K562 (cell line): ENCODE data around the gene GADD45GIP1. TPM values are rescaled to one million over a fixed set of nuclear protein-coding genes. Genes with fewer than 3 reads are reported as not detected.

Source experiments
- ARID1B ChIP-seq: fragments of 450-650 bp; IDR thresholded peaks from 2 replicates; pipeline ENCODE4 v1.6.1; 2016; ENCODE audit warnings: antibody characterized with exemption, mild to moderate bottlenecking, inconsistent platforms
- BCOR ChIP-seq: fragments of 450-650 bp; IDR thresholded peaks from 2 replicates; pipeline ENCODE4 v1.6.1; 2016
- HMBOX1 ChIP-seq: sonication (generic); IDR thresholded peaks from 2 replicates; pipeline ENCODE4 v1.6.1; 2016
- KDM4B ChIP-seq, 2 experiments: fragments of 450-650 bp in 1 of 2; sonication (generic) in 1 of 2; IDR thresholded peaks; 2 replicates each; pipeline ENCODE4 v1.6.1; 2016 to 2017; ENCODE audit warnings: borderline replicate concordance in 2 of 2, antibody characterized with exemption in 1 of 2, low read depth in 1 of 2, mild to moderate bottlenecking in 1 of 2
- PHF20 ChIP-seq: fragments of 450-650 bp; IDR thresholded peaks from 2 replicates; pipeline ENCODE4 v1.6.1; 2018; ENCODE audit not compliant: partially characterized antibody
- RBM17 ChIP-seq: fragments of 200-400 bp; formaldehyde crosslinking; IDR thresholded peaks from 2 replicates; pipeline ENCODE4 v1.6.1; 2017; ENCODE audit warnings: low read depth, mild to moderate bottlenecking, low read length, borderline replicate concordance
- SIN3B ChIP-seq: fragments of 450-650 bp; IDR thresholded peaks from 2 replicates; pipeline ENCODE4 v1.6.1; 2017; ENCODE audit warnings: low read depth, mild to moderate bottlenecking, moderate library complexity
- SNIP1 ChIP-seq: fragments of 450-650 bp; IDR thresholded peaks from 2 replicates; pipeline ENCODE4 v1.7.1; 2017; ENCODE audit warnings: low read depth, mild to moderate bottlenecking
- SPI1 ChIP-seq: IDR thresholded peaks from 2 replicates; pipeline ENCODE4 v1.6.1; 2011; ENCODE audit warnings: low read depth, low read length, control low read depth, borderline replicate concordance
- ZBTB43 ChIP-seq: sonication (generic); formaldehyde crosslinking; IDR thresholded peaks from 2 replicates; pipeline ENCODE4 v1.8.0; 2023; ENCODE audit warnings: mild to moderate bottlenecking, missing genetic modification reagents
- ZNF146 ChIP-seq: IDR thresholded peaks from one replicate; pipeline ENCODE4 v1.6.1; 2018; ENCODE audit warnings: missing compliant biosample characterization; ENCODE audit not compliant: unreplicated experiment
- ZNF316 ChIP-seq: fragments of 450-650 bp; IDR thresholded peaks from 2 replicates; pipeline ENCODE4 v1.6.1; 2016
- polyA plus RNA-seq, 8 experiments: library from polyadenylated mRNA; depleted of rRNA in 4 of 8; stranded (reverse) in 5 of 8; unstranded in 3 of 8; fragments of >200 nt; fragmentation: Nextera tagmentation in 2 of 8; fragmentation: Illumina TruSeq in 1 of 8; extraction: Ambion mirVana in 2 of 8; extraction: Trizol in 1 of 8; gene quantifications; 2 replicates each; pipeline versions ENCODE4 v1.2.1 to v1.2.3, GENCODE V29; 2011 to 2014; ENCODE audit warnings: inconsistent platforms in 1 of 8, missing spikeins in 1 of 8
- total RNA-seq, 7 experiments: library from RNA; depleted of rRNA in 6 of 7; stranded (reverse); fragments of >200 nt in 6 of 7; fragmentation: Illumina TruSeq in 2 of 7; extraction: Trizol in 2 of 7; gene quantifications; 2 replicates each; pipeline versions ENCODE4 v1.2.1 to v1.2.3, GENCODE V29; 2011 to 2021; ENCODE audit warnings: low replicate concordance in 1 of 7
- TF ChIP-seq, protein P1 (sequence below): conservative IDR thresholded peaks from 2 replicates; pipeline ENCODE4 v1.6.1; 2011; ENCODE audit warnings: low read depth, mild to moderate bottlenecking, low read length; ENCODE audit not compliant: control insufficient read depth
- TF ChIP-seq, protein P2 (sequence below), 2 experiments: IDR thresholded peaks in 1 of 2; conservative IDR thresholded peaks in 1 of 2; 2 replicates each; pipeline ENCODE4 v1.6.1; 2016; ENCODE audit warnings: low read depth in 2 of 2, mild to moderate bottlenecking in 1 of 2, missing compliant biosample characterization in 1 of 2, missing genetic modification characterization in 1 of 2, moderate library complexity in 1 of 2
- TF ChIP-seq, protein P3 (sequence below): fragments of 200-800 bp; sonication (Bioruptor generic); IDR thresholded peaks from 2 replicates; pipeline ENCODE4 v1.6.1; 2016; ENCODE audit warnings: missing genetic modification characterization, missing compliant biosample characterization

The GADD45GIP1 gene
- total and polyA plus RNA-seq, 9 of the 15 experiments (the other 6 are each of a cell fraction or from before 2014, with no cell fraction given) = 5.1 to 161 (median 29.2) TPM

DNA sequence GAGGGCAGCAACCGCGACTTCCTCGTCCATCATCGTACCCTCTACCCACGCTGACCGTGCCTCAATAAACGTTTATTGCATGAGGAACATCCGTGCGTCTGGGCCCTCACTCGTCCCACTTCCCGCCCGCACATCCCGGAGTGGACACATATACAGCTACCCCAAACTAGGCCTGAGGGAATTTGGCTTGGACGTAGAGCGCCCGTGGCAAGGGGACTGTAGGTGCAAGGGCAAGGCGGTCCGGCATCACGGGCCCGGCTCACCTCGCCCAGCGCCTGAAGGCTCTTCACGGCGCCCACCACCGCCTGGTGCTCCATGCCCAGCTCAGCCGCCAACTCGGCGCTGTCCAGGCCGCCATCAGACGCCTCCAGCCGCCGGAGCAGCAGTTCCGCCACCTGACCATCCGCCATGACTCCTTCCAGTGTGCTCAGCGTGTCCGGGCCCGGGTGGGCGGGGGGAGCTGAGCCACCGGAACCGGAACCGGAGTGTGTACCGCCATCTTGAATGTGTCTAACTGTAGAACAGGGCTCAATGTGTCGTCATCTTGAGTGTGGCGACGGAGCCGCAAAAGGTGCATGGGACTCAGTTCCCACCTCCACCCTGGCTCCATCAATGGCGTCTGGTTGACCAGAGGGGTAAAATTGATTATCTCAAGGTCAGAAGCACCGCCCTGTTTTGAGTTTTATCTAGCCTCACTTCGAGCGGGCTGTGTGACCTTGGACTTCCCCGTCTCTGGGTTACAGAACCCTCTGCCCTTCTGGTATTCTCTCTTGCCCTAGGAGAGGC, 23.5 kb downstream of the GADD45GIP1 start, which contains the start of gene FARSA (continued):
- no peak for TF ChIP-seq HMBOX1
- TF ChIP-seq, protein P1, sequence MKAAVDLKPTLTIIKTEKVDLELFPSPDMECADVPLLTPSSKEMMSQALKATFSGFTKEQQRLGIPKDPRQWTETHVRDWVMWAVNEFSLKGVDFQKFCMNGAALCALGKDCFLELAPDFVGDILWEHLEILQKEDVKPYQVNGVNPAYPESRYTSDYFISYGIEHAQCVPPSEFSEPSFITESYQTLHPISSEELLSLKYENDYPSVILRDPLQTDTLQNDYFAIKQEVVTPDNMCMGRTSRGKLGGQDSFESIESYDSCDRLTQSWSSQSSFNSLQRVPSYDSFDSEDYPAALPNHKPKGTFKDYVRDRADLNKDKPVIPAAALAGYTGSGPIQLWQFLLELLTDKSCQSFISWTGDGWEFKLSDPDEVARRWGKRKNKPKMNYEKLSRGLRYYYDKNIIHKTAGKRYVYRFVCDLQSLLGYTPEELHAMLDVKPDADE = peak; percentile 81; the same call in 1 of the 2 replicates
- TF ChIP-seq RBM17 = no peak
- TF ChIP-seq, protein P2, sequence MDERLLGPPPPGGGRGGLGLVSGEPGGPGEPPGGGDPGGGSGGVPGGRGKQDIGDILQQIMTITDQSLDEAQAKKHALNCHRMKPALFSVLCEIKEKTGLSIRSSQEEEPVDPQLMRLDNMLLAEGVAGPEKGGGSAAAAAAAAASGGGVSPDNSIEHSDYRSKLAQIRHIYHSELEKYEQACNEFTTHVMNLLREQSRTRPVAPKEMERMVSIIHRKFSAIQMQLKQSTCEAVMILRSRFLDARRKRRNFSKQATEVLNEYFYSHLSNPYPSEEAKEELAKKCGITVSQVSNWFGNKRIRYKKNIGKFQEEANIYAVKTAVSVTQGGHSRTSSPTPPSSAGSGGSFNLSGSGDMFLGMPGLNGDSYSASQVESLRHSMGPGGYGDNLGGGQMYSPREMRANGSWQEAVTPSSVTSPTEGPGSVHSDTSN (CRISPR knock-in tag; IDR thresholded peaks at IDR 0.05; ENCODE audit: low read depth) = no peak
- TF ChIP-seq, protein P2 (tag; conservative IDR thresholded peaks at IDR 0.05; ENCODE audit: low read depth) = no peak
- TF ChIP-seq SIN3B = peak; percentile 79; the same call in 1 of the 2 replicates
- no peak; the same call in 1 of the 2 replicates for TF ChIP-seq BCOR
- no peak; the same call in 1 of the 2 replicates for TF ChIP-seq ARID1B
- TF ChIP-seq, protein P3, sequence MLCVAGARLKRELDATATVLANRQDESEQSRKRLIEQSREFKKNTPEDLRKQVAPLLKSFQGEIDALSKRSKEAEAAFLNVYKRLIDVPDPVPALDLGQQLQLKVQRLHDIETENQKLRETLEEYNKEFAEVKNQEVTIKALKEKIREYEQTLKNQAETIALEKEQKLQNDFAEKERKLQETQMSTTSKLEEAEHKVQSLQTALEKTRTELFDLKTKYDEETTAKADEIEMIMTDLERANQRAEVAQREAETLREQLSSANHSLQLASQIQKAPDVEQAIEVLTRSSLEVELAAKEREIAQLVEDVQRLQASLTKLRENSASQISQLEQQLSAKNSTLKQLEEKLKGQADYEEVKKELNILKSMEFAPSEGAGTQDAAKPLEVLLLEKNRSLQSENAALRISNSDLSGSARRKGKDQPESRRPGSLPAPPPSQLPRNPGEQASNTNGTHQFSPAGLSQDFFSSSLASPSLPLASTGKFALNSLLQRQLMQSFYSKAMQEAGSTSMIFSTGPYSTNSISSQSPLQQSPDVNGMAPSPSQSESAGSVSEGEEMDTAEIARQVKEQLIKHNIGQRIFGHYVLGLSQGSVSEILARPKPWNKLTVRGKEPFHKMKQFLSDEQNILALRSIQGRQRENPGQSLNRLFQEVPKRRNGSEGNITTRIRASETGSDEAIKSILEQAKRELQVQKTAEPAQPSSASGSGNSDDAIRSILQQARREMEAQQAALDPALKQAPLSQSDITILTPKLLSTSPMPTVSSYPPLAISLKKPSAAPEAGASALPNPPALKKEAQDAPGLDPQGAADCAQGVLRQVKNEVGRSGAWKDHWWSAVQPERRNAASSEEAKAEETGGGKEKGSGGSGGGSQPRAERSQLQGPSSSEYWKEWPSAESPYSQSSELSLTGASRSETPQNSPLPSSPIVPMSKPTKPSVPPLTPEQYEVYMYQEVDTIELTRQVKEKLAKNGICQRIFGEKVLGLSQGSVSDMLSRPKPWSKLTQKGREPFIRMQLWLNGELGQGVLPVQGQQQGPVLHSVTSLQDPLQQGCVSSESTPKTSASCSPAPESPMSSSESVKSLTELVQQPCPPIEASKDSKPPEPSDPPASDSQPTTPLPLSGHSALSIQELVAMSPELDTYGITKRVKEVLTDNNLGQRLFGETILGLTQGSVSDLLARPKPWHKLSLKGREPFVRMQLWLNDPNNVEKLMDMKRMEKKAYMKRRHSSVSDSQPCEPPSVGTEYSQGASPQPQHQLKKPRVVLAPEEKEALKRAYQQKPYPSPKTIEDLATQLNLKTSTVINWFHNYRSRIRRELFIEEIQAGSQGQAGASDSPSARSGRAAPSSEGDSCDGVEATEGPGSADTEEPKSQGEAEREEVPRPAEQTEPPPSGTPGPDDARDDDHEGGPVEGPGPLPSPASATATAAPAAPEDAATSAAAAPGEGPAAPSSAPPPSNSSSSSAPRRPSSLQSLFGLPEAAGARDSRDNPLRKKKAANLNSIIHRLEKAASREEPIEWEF (CRISPR knock-in tag) = no peak; the same call in 1 of the 2 replicates
- TF ChIP-seq SPI1 = no peak
- TF ChIP-seq ZNF146 (CRISPR knock-in tag) = no peak
- TF ChIP-seq ZNF316 = no peak
- peak in 1 of 2 experiments; percentile 98; a peak in 2 of 4 replicates for TF ChIP-seq KDM4B (IDR thresholded peaks at IDR 0.05; ENCODE audit: borderline replicate concordance in 2 of 2, low read depth in 1 of 2)
- TF ChIP-seq PHF20 = peak; percentile 64
- TF ChIP-seq ZBTB43 (CRISPR knock-in tag) = no peak
- TF ChIP-seq SNIP1 = no peak
